Mesothelial cell of epicardium (in vitro differentiated cells): ENCODE measurements around the gene COL4A1. TPM values are rescaled to one million over a fixed set of nuclear protein-coding genes. Genes with fewer than 3 reads are reported as not detected.

Experiments used
- DNase-seq, 2 experiments: peaks; one replicate each; pipeline ENCODE4 v3.0.0; 2021; ENCODE audit warnings: low spot score in 2 of 2; ENCODE audit not compliant: unreplicated experiment in 2 of 2
- H3K27ac Mint-ChIP-seq: 2 replicates; pipeline ENCODE4 v1.8.0; 2021; ENCODE audit warnings: mixed read lengths
- H3K27me3 Mint-ChIP-seq: 2 replicates; pipeline ENCODE4 v1.8.0; 2021; ENCODE audit warnings: low read depth, mixed read lengths
- H3K36me3 Mint-ChIP-seq: 2 replicates; pipeline ENCODE4 v1.8.0; 2021; ENCODE audit warnings: mixed read lengths
- H3K4me1 Mint-ChIP-seq: 2 replicates; pipeline ENCODE4 v1.8.0; 2021; ENCODE audit warnings: mixed read lengths
- H3K4me3 Mint-ChIP-seq: 2 replicates; pipeline ENCODE4 v1.8.0; 2021; ENCODE audit warnings: mild to moderate bottlenecking, moderate library complexity, mixed read lengths
- H3K9me3 Mint-ChIP-seq: 2 replicates; pipeline ENCODE4 v1.8.0; 2021; ENCODE audit warnings: mixed read lengths
- total RNA-seq: library from RNA; stranded (reverse); gene quantifications from 3 replicates; pipeline ENCODE4 v1.2.1, GENCODE V29; 2021
- TF ChIP-seq, protein P1 (sequence below): fragments of 200-600 bp; sonication (generic); IDR thresholded peaks from one replicate; pipeline ENCODE4 v1.5.0; 2021; ENCODE audit warnings: antibody characterized with exemption; ENCODE audit not compliant: unreplicated experiment

COL4A1 gene
- total RNA-seq, 1 donor from 2014 or later = 362 TPM

GRCh38 chr13:110217085-110217484, 89.9 kb downstream of the COL4A1 start:
- H3K4me1 Mint-ChIP-seq = peaks cover 44% of the 10 kb centered on the region
- H3K4me3 Mint-ChIP-seq = no peak overlapping the region
- no peaks in the 10 kb centered on the region for H3K27me3 Mint-ChIP-seq
- no peak for DNase-seq
- peak overlapping the region; percentile 73 for H3K27ac Mint-ChIP-seq
- TF ChIP-seq, protein P1, sequence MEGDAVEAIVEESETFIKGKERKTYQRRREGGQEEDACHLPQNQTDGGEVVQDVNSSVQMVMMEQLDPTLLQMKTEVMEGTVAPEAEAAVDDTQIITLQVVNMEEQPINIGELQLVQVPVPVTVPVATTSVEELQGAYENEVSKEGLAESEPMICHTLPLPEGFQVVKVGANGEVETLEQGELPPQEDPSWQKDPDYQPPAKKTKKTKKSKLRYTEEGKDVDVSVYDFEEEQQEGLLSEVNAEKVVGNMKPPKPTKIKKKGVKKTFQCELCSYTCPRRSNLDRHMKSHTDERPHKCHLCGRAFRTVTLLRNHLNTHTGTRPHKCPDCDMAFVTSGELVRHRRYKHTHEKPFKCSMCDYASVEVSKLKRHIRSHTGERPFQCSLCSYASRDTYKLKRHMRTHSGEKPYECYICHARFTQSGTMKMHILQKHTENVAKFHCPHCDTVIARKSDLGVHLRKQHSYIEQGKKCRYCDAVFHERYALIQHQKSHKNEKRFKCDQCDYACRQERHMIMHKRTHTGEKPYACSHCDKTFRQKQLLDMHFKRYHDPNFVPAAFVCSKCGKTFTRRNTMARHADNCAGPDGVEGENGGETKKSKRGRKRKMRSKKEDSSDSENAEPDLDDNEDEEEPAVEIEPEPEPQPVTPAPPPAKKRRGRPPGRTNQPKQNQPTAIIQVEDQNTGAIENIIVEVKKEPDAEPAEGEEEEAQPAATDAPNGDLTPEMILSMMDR = no peak
- peaks cover 9% of the 10 kb centered on the region for H3K36me3 Mint-ChIP-seq
- no peaks in the 10 kb centered on the region for H3K9me3 Mint-ChIP-seq

GRCh38 chr13:110216398-110217041, 90.4 kb downstream of the COL4A1 start:
- DNase-seq = no peak
- no peaks in the 10 kb centered on the region for H3K9me3 Mint-ChIP-seq
- no peaks in the 10 kb centered on the region for H3K27me3 Mint-ChIP-seq
- peak overlapping the region; percentile 73 for H3K27ac Mint-ChIP-seq
- H3K4me1 Mint-ChIP-seq = peaks cover 39% of the 10 kb centered on the region
- peaks cover 9% of the 10 kb centered on the region for H3K36me3 Mint-ChIP-seq
- TF ChIP-seq, protein P1 = no peak
- H3K4me3 Mint-ChIP-seq = no peak overlapping the region

GRCh38 chr13:110216006-110216397, 91.0 kb downstream of the COL4A1 start:
- H3K27ac Mint-ChIP-seq = peak overlapping the region; percentile 73
- TF ChIP-seq, protein P1 = no peak
- DNase-seq = peak in 1 of 2 experiments; percentile 11
- H3K9me3 Mint-ChIP-seq = no peaks in the 10 kb centered on the region
- H3K4me3 Mint-ChIP-seq = no peak overlapping the region
- H3K4me1 Mint-ChIP-seq = peaks cover 34% of the 10 kb centered on the region
- H3K27me3 Mint-ChIP-seq = no peaks in the 10 kb centered on the region
- H3K36me3 Mint-ChIP-seq = peaks cover 11% of the 10 kb centered on the region

DNA sequence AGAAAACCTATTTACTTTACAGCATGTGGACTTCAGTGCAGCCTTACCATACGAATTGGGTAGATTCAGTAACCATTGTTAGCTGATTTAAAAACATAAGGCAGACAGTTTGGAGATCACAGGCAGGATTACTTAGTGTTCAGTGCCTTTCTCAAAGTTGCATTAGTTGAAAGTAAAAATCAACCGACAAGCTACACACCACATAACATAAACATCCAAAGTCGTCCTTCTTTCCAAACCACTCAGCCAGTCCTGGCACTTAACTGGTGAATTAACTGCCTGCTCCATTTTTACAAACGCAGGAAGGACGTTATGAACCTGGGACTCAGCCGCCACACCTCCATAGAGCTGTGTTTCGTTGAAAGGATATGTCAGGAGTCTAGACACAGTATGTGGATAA, 91.4 kb downstream of the COL4A1 start:
- TF ChIP-seq, protein P1 = no peak
- H3K4me3 Mint-ChIP-seq = no peak overlapping the region
- H3K36me3 Mint-ChIP-seq = peaks cover 14% of the 10 kb centered on the region
- H3K9me3 Mint-ChIP-seq = no peaks in the 10 kb centered on the region
- peak overlapping the region; percentile 73 for H3K27ac Mint-ChIP-seq
- H3K4me1 Mint-ChIP-seq = peaks cover 31% of the 10 kb centered on the region
- no peaks in the 10 kb centered on the region for H3K27me3 Mint-ChIP-seq
- no peak for DNase-seq

- H3K36me3 Mint-ChIP-seq = peaks cover 14% of the 10 kb centered on the region
- no peaks in the 10 kb centered on the region for H3K9me3 Mint-ChIP-seq
- H3K27me3 Mint-ChIP-seq = no peaks in the 10 kb centered on the region
- H3K27ac Mint-ChIP-seq = peak overlapping the region; percentile 34
- H3K4me1 Mint-ChIP-seq = peaks cover 29% of the 10 kb centered on the region
- TF ChIP-seq, protein P1 = no peak
- H3K4me3 Mint-ChIP-seq = no peak overlapping the region
- peak in 1 of 2 experiments; percentile 24 for DNase-seq
Measured at GRCh38 chr13:110214637-110215036, 92.3 kb downstream of the COL4A1 start.
